Esophagus muscularis mucosa (tissue), 4 donors: Measurements from ENCODE around the gene ROPN1B.
"Not testable (repeated sequence)": the region's sequence is repeated elsewhere in the genome, so short reads cannot be mapped to it uniquely, and the experiment has no call there.

ENCODE experiments used
- CTCF ChIP-seq, 3 experiments: fragments of 200-600 bp in 2 of 3; fragments of 450-650 bp in 1 of 3; sonication (generic) in 2 of 3; IDR thresholded peaks; one replicate each; pipeline ENCODE4 v1.5.1; 2017 to 2019; ENCODE audit warnings: antibody characterized with exemption in 3 of 3, mild to moderate bottlenecking in 2 of 3, moderate library complexity in 1 of 3
- EP300 ChIP-seq: sonication (generic); formaldehyde crosslinking; IDR thresholded peaks from one replicate; pipeline ENCODE4 v1.6.1; 2017; ENCODE audit warnings: antibody characterized with exemption
- POLR2A ChIP-seq: fragments of 450-650 bp; IDR thresholded peaks from one replicate; pipeline ENCODE4 v1.6.1; 2017; ENCODE audit warnings: antibody characterized with exemption, moderate library complexity, mild to moderate bottlenecking, low read depth

GRCh38 chr3:125923324-125924115, 45.5 kb upstream of the ROPN1B start:
- TF ChIP-seq CTCF (IDR thresholded peaks at IDR 0.05); POLR2A; EP300: not testable (repeated sequence)
